ENCODE measurements around the gene ALPG.
"Not testable (repeated sequence)": the region's sequence is repeated elsewhere in the genome, so short reads cannot be mapped to it uniquely, and the experiment has no call there.

Gene ALPG

DNA sequence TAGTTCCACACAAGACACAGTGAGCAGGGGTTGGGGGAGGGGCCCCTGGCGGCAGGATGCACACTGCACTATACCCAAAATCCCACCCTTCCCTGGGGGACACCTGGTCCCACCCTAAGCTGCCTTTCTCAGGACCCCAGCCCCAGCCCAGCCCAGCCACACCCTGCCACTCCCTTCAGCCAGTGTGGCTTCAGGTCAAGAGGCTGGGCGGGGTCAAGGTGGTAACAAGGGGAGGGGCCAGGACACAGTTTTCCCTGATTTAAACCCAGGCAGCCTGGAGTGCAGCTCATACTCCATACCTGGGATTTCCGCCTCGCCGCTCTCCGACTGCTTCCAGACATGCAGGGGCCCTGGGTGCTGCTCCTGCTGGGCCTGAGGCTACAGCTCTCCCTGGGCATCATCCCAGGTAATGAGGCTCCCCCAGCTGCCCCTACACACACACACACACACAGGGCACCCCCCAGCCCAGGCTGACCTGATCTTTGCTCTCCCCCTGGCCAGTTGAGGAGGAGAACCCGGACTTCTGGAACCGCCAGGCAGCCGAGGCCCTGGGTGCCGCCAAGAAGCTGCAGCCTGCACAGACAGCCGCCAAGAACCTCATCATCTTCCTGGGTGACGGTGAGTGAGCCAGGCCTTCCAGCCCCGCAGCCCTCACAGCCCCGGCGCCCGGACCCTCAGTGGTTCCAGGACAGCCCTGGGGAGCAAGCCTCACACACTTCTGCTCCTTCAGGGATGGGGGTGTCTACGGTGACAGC lies at the start of gene ALPG:
TSS of gene ALPG (plus strand) at position 289 of the 755 bp plus-strand sequence. CDS start at position 340, 51 bp downstream.
- no peak for DNase-seq (ENCODE audit: low spot score)

DNA sequence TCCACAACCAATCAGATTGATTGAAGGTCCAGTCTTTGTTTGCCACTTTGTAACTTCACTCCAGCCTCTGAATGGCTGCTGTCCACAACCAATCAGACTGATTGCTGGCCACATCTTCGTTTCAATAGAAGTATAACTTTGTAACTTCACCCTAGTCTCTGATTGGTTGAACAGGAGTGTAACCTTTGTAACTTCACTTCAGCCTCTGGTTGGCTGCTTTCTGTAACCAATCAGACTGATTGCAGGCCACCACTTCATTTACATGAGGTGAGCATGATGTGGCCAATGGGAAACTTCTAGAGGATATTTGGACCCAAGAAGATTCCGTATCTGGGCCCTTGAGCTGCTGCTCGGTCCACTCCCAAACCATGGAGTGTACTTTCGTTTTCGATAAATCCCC lies 45.0 kb upstream of the ALPG start:
- no peak for DNase-seq (ENCODE audit: low spot score)

DNA sequence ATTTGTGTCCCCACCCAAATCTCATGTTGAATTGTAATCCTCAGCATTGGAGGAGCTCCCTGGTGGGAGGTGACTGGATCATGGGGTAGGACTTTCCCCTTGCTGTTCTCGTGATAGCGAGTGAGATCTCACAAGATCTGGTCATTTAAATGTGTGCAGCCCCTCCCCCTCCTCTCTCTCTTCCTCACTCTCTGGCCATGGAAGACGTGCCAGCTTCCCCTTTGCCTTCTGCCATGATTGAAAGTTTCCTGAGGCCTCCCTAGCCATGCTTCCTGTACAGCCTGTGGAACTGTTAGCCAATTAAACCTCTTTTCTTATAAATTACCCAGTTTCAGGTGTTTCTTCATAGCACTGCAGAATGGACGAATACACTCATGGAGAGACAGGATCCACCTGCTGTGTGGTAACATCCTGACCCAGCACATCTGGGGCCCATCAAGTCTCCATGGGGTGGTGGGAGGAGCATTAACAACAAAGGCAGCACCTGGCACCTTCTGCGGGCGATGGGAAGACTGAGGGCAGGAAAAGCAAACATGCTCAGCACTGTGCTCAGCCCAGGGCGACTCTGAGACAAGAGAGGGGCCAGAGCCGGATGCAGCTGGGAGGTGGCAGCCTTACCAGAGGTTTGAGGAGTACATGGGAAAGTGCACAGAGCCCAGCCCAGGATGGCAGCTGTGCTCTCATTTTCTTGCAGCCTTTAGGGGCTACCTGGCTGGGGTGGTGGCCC lies 44.3 kb upstream of the ALPG start:
- no peak for DNase-seq (ENCODE audit: low spot score)

DNA sequence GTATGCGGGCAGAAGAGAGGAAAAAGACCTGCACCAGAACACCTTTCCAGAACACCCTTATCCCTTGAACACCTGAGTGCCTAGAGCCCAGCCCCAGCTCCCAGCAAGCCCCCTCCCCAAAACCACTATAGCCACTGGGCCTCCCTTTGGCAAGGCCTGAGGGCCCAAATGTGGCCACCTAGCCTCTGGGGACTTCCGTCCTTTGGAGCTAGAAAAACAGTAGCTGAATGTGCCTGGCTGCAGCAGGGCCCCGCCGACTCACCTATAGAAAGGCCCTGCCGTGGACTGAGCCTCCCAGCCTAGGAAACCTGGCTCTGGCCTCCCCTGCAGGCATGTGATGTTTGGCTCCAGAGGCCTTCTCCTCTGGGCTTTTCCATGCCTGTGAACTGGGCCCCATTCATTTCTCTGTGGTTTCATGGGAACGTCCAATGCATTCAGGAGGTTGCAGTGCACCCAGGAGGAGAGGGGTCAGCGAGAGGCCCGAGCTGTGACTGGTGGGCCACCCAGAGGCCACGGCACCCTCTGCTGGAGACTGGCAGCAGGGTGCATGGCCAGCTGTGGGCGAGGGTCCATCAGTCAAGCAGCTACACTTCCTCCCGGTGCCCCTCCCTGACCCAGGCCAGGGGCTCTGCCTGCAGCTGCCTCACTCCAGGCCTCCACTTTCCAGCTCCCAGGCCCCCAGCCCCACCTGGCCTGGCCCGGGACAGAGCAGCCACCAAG lies 43.4 kb upstream of the ALPG start:
- DNase-seq (ENCODE audit: low spot score) = not testable (repeated sequence)

DNA sequence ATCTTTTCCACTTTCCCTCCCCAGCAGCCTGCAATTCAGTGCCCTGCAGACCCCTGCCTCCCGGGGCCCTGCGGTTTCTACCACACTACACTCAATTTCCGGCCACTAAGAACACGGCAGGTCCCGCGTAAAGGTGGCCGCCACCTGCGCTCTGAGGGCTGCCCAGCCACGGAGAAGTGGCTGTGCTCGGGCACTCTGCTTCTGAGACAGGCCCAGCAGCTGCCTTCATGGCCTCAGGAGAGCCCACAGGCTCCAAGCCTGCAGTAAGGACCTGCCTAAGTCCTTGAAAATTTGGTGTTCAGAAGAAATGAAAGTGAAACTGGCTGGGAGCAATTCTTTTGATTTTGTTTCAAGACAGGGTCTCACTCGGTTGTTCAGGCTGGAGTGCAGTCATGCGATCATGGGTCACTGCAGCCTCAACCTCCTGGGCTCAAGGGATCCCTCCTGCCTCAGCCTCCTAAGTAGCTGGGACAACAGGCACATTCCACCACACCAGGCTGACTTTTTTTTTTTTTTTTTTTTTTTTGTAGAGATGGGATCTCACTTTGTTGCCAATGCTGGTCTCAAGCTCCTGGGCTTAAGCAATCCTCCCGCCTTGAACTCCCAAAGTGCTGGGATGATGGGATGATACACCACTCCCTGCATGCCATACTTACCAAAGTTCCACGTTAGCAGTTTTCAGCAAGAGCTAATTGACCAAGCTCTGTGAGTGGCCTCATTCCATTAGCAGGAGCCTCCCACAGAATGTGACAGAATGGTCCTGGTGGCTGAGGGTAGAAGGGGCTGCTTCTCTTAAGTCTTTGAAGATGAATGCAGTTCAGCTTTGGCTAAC lies 42.6 kb upstream of the ALPG start:
- no peak for DNase-seq (ENCODE audit: low spot score)

DNA sequence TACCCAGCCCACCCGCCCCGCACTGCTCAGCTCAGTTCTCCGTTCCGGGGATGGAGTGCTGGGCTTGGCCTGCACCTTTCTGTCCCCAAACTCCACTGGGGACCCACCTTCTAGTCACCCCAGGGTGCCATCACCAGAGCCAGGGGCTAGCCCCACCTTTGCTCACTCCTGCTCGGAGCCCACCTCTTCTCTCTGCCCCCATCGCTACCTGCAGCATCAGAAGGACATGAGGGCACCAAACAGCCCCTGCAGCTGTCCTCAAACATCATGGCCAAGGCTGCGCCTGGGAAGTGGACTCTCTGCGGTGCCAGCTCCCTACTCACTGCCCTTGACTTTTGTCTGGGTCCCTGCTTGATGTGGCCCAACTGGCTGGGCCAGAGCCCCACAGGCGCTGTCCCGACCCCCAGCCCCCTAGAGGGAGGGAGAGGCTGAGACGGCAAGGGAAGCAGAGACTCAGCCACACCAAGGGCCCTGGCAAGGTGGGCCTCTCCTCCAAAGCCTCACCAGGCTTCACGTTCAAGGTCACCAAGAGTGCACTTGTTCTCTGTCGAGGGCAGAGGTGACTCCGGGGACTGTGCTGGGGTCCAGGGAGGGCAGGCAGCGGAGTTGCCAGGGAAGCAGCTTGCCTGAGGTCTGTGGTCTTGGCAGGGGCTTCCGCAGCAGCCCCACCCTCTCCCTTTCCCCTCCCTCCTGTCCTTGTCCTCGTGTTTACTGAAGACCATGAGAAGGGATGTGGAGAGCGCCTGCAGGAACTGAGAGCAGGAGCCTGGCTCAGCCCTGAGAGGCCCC lies 41.6 kb upstream of the ALPG start:
- not testable (repeated sequence) for DNase-seq (ENCODE audit: low spot score)

DNA sequence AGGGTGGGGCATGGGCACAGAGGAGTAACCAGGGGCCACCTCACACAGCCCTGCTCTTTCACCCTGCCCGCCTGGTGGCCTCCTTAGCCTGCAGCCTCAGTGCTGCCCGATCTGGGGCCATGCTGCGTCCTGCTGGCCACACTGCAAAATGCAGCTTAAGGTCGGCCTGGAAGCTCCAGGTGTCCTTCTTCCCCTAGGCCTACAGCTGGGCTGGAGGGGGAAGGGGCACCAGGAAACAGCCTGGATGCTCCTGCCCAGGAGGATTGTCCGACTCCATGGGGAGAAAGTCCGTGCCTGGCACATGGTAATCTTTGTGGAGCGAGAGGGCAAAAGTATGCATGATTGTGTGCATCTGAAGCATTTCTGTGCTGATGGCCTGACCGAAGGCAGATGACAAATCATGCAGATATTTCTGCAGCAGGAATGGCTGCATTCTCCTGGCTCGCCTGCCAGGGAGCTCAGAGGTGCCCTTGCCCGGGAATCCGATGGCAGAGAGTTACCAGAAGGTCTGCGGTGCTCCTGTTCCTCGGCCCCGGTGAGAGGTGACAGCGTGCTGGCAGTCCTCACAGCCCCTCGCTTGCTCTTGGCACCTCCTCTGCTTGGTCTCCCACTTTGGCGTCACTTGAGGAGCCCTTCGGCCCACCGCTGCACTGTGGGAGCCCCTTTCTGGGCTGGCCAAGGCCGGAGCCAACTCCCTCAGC lies 40.9 kb upstream of the ALPG start:
- peak; percentile 88 for DNase-seq (ENCODE audit: low spot score)

DNA sequence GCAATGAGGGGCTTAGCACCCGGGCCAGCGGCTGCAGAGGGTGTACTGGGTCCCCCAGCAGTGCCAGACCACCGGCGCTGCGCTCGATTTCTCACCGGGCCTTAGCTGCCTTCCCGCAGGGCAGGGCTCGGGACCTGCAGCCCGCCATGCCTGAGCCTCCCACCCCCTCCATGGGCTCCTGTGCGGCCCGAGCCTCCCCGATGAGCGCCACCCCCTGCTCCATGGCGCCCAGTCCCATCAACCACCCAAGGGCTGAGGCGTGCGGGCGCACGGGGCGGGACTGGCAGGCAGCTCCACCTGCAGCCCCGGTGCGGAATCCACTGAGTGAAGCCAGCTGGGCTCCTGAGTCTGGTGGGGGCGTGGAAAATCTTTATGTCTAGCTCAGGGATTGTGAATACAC lies 40.2 kb upstream of the ALPG start:
- not testable (repeated sequence) for DNase-seq (ENCODE audit: low spot score)

DNA sequence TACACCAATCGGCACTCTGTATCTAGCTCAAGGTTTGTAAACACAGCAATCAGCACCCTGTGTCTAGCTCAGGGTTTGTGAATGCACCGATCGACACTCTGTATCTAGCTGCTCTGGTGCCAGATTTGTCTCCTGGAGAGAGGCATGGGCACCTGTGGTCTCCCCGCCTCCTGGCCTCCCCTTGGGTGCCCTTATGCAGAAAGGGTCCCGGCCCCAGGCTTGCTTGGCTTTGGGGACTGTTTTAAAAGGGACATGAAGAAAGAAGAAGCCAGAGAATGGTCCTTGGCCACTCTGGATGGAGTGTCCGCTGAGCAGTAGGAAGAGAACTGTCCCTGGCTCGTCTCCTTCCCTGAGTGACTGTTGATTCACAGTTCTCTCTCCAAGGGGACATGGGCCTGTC lies 39.6 kb upstream of the ALPG start:
- no peak for DNase-seq (ENCODE audit: low spot score)

DNA sequence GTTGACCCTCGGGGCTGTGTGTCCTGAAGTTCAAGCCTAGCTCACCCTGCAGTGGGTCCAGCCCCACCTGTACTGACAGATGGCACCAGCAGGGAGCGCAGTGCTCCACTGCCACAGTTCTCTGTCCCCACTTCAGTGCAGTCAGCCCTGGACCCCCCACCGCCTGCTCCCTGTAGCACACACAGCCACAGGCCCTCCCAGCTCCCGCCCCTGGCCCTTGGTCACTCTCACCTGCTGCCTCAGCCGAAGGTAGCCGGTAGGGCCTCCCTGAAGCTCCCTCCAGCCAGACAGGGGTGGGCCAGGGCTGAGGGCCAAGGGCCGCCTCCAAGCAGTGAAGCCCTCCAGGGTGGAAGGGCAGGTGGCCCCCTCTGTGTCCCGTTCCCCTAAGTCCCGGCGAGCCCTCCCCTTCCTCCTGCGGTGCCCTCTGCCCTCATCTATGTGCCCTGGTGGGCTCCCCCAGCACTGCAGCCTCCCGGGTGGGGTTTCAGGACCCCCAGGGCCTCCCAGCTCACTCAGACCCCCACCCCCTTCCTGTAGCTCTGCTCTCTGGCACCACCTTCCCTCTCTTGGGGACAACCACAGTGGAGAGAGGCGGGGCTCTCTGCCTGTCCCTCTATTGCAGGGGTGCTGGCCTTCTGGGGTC lies 38.9 kb upstream of the ALPG start:
- DNase-seq (ENCODE audit: low spot score) = peak; percentile 69

DNA sequence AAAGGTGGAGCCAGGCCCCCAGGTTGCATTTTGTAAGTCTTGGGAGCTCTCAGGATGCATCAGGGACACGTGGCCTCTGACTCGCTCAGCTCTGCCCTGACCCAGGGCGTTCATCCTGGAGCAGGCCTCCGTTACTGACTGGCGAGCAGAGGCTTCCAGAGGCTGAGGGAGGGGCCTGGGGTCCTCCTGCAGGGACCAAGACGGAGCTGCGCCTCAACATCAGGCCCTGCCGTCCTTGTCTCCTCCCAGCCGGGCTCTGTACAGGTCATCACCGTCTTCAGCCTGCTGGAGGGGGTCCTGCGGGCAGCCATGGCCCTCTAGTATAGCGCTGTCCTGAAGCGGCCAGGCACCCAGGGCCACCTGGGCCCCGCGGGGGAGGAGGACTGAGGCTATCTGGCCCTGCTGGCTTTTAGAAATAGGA lies 38.3 kb upstream of the ALPG start:
- DNase-seq (ENCODE audit: low spot score) = no peak

DNA sequence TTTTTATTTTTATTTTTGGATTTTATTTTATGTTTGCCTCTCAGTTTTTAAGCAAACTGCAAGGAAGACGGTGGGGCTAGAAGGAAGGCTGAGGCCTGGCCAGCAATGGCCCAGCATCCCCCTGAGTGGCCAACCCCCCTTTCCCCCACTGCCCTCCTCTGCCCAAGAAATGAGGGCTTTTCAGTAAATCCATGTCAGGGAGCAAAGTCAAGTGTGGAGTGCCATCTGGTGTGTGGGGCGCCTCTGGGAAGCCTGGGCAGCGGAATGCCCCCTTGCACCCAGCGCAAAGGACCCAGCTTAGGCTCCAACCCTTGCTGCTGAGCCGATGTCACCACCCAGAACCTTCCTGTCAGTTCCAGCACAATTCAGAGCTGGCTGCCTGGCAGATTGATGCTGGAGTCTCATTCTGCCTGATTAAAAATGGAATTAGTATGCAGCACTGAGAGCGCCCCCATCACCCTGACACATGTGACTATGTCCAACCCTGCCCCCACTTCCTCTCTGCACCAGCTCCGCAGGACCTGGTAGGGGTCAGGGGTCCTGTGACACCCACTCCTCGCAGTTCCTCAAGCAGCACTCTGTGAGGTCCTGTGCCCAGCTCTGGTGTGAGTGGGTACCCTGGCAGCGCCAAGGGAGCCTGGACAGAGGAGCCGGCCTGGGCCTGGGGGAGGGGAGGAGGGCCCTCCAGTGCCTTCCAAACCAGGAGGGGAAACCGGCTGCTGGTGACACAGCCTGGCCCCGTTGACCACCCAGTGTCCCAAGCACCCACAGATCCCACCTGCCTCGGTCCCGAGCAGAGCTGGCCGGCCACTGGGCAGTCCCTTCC lies 37.3 kb upstream of the ALPG start:
- DNase-seq (ENCODE audit: low spot score) = no peak

DNA sequence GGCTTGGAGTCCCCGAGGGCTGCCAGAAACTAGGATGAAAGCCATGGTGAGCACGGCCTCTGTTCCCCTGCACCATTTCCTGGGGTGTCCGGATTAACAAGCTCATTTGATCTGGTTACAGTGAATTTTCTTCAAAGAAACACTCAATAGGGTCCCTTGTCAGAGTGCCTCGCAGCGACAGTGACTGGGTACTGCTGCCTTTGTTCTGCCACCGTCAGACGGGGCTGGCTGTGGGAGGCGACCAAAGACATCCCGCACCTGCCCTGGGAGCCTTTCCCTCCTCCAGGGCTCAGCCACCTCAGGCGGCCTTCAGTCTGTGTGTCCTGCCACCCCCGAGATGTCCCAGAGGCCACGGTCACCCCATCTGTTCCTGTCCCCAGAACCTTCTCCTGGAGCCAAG lies 36.6 kb upstream of the ALPG start:
- not testable (repeated sequence) for DNase-seq (ENCODE audit: low spot score)

DNA sequence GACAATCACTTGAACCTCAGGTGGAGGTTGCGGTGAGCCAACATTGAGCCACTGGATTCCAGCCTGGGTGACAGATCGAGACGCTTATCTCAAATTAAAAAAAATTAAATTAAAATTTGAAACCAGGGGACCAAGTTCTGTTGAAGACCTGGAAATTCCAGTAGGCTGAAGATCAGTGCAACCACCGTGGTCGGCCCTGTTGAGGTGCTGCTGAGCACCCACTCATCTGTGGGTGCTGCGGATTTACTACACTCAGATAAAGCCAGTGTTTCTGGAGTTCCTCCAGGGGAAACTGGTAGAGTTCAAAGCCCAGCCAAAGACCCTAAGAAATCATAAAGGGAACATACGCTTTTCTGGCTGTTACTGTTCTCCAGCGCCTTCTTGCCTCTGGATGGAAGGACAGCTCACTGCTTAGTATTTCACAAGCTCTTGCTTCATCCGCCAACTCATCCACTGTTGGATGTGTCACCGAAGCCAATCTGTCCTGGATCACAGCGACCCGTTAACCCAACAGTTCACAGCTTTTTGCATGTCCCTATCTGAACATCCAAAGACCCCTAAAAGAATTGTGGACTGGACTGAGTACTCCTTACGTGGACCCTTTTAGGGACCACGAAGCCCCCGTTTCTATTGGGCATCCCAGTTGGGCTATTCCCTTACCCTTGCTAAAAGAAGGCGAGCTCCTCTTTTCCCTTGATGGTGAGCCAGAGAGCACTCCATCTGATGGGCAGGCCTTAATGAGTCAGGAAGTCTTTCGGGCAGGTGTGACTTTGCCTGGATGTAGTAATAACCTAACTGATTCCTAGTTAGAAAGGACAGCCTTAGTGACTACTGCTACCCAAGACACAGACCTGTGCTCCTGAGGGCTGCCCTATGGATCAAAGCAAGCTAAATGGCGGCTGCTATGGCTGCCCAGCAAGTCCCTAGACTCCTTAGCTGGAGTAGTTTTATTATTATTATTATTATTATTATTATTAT lies 34.1 kb upstream of the ALPG start:
- no peak for DNase-seq (ENCODE audit: low spot score)

DNA sequence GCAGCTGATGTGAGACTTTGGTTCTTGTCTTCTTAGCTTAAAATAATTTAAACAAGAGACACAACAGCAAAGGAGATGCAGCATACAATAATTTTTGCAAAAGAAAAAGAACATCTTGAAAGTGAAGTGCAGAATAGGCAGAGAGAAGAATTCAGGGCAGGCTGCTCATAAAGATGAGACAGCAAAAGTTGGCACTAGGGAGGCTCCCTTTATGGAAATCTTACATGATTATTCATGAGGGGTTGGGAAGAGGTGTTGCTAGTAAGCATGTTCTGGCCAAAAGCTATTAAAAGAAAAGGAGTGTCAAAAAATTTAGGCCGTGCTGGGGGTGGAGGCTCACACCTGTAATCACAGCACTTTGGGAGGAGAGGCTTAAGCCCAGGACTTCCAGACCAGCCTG lies 32.3 kb upstream of the ALPG start:
- DNase-seq (ENCODE audit: low spot score) = no peak

DNA sequence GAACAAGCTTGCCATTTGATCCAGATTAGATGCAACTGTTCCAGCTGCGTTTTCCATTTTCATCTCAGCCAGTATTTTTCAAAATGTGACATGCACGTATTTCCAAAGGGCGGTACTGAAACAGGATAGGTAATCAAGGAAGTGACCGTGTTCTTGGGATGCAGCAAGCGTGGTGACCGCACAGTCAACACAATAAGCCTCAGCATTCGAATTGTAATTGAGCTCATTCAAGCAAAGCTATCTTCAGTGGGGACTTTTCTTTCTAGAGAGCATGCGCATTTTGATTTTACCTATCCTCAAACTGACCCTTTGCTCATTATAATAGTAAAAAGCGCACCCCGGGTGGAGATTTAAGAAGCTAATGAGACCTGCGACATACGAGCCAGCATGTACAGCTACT lies 31.5 kb upstream of the ALPG start:
- no peak for DNase-seq (ENCODE audit: low spot score)

DNA sequence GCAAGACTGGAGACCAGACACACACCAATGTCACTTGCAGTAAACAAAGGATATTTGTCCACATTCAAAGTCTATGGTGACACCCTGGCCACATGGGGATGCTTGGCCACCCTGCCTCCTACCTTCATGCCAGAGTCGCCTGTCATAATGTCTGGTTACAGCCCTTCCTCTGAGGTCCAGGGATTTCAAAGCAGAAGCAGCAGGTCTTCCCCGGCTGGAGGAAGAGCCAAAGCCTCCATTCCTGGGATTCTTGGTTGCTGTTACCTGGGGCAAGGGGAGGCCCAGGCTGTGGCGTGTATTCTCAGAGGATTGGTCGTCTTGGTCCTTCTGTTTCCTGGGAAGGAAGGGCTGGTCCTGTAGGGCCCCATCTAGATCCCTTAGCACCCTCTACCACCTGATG lies 30.4 kb upstream of the ALPG start:
- no peak for DNase-seq (ENCODE audit: low spot score)

DNA sequence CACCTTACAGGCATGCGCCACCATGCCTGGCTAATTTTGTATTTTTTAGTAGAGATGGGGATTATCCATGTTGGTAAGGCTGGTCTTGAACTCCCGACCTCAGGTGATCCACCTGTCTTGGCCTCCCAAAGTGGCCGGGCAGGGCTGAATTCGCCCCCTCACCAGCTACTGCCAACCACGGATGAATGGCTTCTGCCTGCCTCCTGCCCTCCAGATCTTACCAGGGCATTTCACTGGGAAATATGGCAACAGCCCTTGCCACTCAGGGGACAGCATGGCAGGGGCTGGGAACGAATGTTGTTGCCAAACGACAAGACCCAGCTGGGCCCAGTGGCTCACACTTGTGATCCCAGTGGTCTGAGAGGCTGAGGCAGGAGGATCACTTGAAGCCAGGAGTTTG lies 29.9 kb upstream of the ALPG start:
- DNase-seq (ENCODE audit: low spot score) = no peak

Measured in HuH-7 (cell line).